ENCODE data around the gene NFATC4.
A peak's percentile ranks its signal among the peaks of the same experiment; 100 is the strongest.
"Not testable (repeated sequence)": the region's sequence is repeated elsewhere in the genome, so short reads cannot be mapped to it uniquely, and the experiment has no call there.

Gene NFATC4

DNA sequence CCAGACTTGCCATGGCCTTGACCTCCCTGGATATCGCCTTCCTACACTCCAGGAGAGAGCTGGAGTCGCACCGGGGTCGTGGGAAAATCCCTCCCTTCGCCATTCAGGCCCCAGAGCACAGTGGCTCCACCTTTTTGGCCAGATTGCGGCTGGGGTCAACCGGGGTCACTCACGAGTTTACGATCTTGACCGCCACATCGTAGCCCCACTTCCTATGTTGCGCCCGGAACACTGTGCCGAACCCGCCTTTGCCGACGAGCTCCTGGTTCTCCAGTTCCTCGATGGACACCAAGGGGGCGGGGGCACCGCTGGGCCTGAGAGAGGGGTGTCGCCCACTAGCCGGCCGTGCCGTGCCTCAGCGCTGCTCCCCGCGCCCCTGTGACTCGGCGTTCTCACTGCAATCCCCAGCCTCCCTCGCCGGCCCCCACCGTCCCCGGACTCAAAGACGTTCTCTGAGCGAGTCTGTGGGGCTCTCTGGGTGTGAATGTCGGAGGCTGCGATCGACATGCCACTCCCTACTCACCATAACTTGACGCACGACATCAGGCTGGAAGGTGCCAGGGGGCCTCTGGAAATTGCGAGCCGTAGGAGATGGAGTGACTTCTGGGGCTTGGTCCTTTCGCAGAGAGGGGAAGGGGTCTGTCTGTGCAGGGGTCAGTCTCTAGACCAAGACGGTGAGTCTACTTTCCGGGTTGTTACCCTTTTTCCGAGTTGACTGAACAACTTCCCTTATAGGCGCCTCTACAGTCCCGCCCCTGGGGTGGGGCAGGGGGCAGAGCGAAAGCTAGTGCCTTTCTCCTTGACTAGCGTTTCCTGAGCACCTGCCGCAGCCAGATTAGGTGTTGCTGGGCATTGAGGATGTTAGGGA, 28.5 kb upstream of the NFATC4 start, which contains the start of gene RIPK3:
TSS of gene RIPK3 (minus strand) at position 708 of the 868 bp plus-strand sequence. CDS start at position 543, 165 bp downstream.
- no peak for DNase-seq (ENCODE audit: low spot score)

GRCh38 chr14:24340606-24341005, 27.4 kb upstream of the NFATC4 start:
- no peak for DNase-seq (ENCODE audit: low spot score)

DNA sequence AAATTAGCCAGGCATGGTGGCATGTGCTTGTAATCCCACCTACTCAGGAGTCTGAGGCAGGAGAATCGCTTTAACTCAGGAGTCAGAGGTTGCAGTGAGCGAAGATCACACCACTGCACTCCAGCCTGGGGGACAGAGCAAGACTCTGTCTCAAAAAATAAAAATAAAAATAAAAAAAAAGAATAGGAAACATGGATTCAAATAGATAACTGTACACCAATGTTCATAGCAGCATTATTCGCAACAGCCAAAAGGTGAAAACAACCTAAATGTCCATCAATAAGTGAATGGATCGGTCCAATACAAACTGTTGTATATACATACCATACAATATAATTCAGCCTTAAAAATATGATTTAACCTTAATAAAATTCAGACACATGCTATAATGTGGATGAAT, 25.1 kb upstream of the NFATC4 start:
- DNase-seq (ENCODE audit: low spot score): no peak

- DNase-seq (ENCODE audit: low spot score): no peak
These were observed 24.0 kb upstream of the NFATC4 start for GRCh38 chr14:24343795-24344660.

GRCh38 chr14:24347134-24347533, 20.9 kb upstream of the NFATC4 start:
- DNase-seq (ENCODE audit: low spot score): no peak

DNA sequence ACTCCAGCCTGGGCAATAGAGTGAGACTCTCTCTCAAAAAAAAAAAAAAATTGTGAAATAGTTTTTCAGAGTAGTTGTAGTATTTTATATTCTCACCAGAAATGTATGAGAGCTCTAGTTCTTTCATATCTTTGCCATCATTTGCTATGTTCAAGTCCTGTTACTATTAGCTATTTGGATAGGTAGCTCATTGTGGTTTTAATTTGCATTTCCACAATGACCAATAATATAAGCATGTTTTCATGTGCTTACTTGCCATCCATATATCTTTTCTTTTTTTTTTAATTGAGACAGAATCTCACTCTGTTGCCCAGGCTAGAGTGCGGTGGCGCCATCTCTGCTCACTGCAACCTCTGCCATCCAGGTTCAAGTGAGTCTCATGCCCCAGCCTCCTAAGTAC, 19.8 kb upstream of the NFATC4 start:
- DNase-seq (ENCODE audit: low spot score): no peak

- DNase-seq (ENCODE audit: low spot score): no peak
These were observed 18.2 kb upstream of the NFATC4 start for GRCh38 chr14:24349742-24350141.

- DNase-seq (ENCODE audit: low spot score): no peak
These were observed 16.5 kb upstream of the NFATC4 start for GRCh38 chr14:24351517-24351916.

GRCh38 chr14:24353559-24354481, 14.2 kb upstream of the NFATC4 start:
- no peak for DNase-seq (ENCODE audit: low spot score)

DNA sequence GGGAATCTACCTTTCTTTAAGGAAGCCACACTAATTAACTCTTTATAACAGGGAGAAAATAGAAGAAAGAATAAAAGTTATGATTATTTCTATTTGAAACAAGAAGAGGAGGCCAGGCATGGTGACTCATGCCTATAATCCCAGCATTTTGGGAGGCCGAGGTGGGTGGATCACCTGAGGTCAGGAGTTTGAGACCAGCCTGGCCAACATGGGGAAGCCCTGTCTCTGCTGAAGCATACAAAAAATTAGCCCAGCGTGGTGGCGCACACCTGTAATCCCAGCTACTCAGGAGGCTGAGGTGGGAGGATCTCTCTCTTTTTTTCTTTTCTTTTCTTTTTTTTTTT, 13.5 kb upstream of the NFATC4 start:
- DNase-seq (ENCODE audit: low spot score): not testable (repeated sequence)

DNA sequence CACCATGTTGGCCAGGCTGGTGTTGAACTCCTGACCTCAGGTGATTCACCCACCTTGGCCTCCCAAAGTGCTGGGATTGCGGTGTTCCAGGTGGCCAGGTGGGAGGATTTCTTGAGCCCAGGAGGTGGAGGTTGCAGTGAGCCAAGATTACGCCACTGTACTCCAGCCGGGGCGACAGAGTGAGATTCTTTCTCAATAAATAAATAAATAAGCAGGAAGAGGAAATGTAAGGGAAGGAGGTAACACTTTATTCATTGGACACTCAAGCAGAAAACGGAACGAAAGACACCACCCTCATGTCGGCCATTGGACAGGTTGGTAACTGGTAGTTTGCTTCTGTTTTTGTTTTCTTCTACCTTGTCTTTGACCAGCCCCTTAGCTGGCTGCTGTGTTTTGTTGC, 13.0 kb upstream of the NFATC4 start:
- DNase-seq (ENCODE audit: low spot score): no peak

DNA sequence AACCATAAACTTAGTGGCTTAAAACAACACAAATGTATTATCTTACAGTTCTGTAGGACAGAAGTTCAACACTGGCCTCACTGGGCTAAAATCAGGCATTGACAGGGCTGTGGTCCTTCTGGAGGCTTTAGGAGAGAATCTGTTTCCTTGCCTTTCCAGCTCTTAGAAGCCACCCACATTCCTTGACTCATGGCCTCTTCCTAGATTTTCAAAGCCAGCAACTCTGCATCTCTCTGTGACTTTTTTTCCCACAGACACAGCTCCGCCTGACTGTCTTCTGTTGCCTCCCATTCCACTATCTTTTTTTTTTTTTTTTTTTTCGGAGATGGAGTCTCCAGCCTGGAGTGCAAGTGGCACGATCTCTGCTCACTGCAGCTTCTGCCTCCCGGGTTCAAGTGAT, 11.8 kb upstream of the NFATC4 start:
- no peak for DNase-seq (ENCODE audit: low spot score)

DNA sequence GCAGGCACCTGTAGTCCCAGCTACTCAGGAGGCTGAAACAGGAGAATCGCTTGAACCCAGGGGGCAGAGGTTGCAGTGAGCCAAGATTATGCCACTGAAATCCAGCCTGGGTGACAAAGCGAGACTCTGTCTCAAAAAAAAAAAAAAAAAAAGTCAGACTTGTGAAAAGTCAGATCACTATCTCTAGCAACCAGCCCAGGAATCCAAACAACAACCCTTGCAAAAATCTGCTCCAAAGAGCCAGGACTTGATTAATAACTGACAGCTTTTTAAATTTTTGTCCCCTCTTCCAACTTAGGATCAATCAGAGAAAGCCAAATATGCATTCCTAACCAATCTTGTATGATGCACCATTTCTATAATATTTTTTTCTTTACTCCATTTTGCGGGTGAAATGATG, 7.7 kb upstream of the NFATC4 start:
- DNase-seq (ENCODE audit: low spot score): no peak

GRCh38 chr14:24361326-24361725, 6.7 kb upstream of the NFATC4 start:
- no peak for DNase-seq (ENCODE audit: low spot score)

GRCh38 chr14:24362241-24362960, 5.6 kb upstream of the NFATC4 start:
- DNase-seq (ENCODE audit: low spot score): no peak

DNA sequence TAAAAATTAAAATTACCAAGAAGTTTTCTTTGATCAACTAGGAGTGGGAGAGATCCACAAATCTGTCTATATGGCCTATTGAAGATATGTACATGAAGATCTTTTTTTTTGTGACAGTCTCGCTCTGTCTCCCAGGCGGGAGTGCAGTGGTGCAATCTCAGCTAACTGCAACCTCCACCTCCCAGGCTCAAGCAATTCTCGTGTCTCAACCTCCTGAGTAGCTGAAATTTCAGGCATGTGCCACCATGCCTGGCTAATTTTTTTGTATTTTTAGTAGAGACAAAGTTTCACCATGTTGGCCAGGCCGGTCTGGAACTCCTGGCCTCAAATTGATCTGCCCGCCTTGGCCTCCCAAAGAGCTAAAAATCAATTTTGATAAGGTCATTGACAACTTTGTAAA, 4.6 kb upstream of the NFATC4 start:
- no peak for DNase-seq (ENCODE audit: low spot score)

GRCh38 chr14:24364841-24365240, 3.1 kb upstream of the NFATC4 start:
- no peak for DNase-seq (ENCODE audit: low spot score)

DNA sequence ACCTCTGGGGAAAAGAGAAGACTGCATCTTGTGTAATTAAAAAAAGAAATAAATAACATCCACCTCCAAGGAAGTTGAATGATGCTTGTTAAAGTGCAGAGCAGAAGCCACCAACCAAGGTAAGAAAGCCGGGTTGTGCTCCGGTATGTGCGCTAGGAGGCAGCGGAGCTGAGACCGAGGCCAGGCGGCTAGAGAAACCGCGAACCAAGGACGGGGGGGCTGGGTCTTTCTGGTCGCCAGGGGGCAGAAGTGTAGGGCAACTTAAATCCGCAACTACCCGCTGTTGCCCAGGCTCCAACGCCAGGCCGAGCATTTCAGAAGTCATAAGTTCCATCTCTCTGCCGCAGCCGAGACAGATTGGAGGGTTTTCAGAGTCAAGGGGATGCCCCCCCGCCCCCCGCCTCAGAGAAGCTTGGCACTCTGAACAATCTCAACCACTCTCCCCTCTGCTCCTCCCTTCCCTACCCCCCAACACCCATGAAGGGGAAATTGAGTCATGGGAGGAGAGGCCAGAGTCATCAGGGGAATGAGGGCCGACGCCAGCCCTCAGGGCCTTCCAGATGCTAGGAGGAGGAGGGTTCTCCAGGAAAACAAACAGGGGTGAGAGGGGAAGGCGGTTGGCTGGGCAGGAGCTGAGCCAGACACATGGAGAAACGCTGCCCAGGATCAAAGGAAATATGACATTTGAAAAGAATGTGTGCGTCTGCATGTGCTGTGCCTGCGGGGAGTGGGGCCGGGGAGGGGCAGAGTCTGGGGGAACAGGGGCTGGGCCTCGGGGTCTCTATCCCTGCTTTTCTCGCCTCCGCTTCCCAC, 2.2 kb upstream of the NFATC4 start:
- peak; percentile 87 for DNase-seq (ENCODE audit: low spot score)

DNA sequence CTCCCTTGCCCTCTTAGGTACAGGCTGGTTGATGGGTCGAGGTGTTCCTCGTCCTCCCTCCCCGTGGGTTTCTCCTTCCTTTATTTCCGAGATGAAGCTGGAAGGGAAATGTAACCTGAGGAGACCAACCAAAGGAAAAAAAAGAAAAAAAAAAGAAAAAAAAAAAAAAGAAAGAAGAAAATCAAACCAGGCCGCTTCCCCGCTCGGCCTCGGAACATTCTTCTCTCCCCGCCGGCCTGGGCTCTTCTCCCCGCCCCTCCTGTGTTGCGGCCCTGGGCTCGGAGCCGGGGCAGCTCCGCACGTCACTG, 1.6 kb upstream of the NFATC4 start:
- no peak for DNase-seq (ENCODE audit: low spot score)

DNA sequence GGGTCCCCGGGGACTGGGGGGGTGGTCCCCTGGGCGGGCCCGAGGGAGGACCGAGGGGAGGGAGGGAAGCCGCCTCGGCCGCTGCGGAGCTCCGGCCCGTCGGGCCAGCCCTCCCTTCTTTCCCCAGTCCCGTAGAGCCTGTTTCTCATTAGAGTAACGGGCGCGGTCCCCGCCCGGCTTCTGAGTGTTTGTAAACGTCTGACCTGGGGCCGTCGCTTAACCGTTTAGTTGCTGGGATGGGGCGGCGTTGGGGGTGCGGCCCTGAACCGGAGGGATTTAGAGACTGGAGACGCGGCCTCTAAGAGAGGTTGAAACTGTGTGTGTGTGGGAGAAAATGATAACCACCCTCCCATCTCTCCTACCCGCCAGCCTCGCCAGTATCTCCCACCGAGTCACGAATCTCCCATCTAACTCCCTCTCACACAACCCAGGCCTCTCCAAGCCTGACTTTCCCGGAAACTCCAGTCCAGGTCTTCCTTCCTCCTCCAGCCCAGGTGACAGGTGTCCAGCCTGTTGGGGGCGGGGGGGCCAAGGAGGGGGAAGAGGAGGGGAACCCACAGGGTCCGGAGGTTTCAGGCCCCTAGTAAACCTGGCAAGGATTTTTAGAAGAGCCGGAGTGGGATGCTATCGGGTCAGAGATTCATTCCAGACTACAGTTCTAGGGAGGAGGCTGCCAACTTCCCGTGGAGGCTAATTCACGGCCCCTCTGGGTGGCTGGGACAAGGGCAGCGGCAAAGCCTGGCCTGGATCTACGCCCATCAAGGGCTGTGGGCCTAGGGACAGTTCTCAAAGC, 1.1 kb upstream of the NFATC4 start:
- peak; percentile 94 for DNase-seq (ENCODE audit: low spot score)

All from left forelimb (tissue), 1 donor.